Activated T-cell treated with anti-CD3 and anti-CD28 coated beads for 24 hours (primary cell): ENCODE measurements around the gene SKAP1.
"Not testable (repeated sequence)": the region's sequence is repeated elsewhere in the genome, so short reads cannot be mapped to it uniquely, and the experiment has no call there.

ENCODE experiments used
- DNase-seq: peaks from one replicate; pipeline ENCODE4 v3.0.0-alpha.2; 2020; ENCODE audit warnings: low read depth

Gene SKAP1

GRCh38 chr17:48282303-48282702 lies 147.7 kb downstream of the SKAP1 start:
- DNase-seq: no peak

GRCh38 chr17:48278760-48279491 lies 151.1 kb downstream of the SKAP1 start:
- DNase-seq: no peak

- no peak for DNase-seq
Observed at GRCh38 chr17:48276776-48277175, 153.2 kb downstream of the SKAP1 start.

DNA sequence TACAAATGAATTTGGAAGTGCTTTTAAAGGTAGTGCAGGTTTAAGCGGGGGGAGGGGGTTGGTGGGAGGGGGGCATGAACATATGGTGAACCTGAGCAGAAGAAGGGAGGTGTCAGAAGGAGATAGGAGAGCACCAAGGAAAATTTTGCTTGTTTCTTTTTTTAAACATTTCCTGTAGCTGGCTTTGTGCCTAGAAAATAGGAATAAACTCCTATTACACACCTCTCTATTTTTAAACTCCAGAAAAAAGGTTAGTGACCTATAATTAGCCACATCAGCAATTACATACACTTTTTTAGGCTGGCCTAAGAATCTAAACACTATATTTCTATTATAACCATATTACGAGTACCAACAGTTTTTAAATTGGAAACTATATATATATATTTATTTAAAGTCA lies 159.1 kb downstream of the SKAP1 start:
- no peak for DNase-seq

DNA sequence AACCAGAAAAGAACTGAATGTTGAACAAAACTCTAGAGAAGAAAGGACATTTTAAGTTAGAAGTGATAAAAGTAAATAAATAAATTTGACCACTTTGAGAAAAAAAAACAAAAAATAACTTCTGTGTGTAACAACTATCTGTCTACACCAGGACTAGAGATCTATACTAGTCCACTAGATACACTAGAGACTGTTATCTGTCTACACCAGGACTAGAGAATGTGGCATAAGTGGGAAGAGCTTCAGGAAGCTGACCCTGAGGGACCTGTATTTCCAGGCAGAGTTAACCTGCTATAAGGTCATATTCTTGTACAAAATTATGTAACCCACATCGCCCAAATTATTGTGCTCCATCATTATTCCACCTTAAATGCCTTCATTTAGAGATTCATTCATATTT lies 160.8 kb downstream of the SKAP1 start:
- DNase-seq: no peak

- DNase-seq: no peak
Observed at GRCh38 chr17:48263731-48264035, 166.3 kb downstream of the SKAP1 start.

GRCh38 chr17:48262982-48263730 lies 166.9 kb downstream of the SKAP1 start:
- no peak for DNase-seq

- no peak for DNase-seq
Observed at GRCh38 chr17:48261297-48261880, 168.6 kb downstream of the SKAP1 start.

- DNase-seq: no peak
Observed at GRCh38 chr17:48259694-48260291, 170.2 kb downstream of the SKAP1 start.

GRCh38 chr17:48258331-48258730 lies 171.7 kb downstream of the SKAP1 start:
- DNase-seq: no peak

DNA sequence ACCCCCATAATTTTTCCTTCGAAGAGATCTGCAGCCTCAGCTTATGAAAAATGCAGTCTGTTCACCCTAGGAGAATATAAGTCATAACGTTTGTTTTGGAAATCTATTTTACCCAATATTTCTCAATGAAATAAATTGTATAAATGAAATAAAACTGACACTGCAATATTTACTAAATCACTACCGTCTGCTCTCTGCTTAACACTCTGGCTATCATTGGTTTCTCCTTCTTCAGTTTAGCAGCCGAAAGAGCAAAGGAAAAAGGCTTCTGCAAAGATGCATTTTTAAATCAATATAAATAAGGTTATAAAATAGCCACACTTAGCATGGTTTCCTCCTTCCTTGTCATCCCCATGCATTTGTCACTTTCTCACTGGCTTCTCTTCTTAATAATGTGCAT lies 174.3 kb downstream of the SKAP1 start:
- no peak for DNase-seq

DNA sequence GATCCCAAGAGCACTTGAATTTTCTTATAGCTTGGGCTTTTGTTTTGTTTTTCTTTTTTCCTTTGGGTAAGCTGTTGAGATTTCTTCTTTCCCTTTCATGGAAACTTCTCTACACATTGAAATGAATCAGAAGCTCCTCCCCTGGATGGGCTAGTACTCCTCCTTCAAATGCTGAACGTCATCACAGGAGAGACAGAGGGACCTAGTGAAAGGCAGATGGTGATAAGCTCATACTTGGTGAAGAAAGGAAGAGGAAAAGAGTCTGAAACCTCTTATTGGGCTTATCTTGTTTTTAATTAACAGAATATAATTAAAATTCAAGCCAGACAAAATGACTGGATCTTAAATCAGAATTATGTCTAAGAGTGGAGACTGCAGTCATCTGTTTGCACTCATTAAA lies 175.1 kb downstream of the SKAP1 start:
- DNase-seq: no peak

DNA sequence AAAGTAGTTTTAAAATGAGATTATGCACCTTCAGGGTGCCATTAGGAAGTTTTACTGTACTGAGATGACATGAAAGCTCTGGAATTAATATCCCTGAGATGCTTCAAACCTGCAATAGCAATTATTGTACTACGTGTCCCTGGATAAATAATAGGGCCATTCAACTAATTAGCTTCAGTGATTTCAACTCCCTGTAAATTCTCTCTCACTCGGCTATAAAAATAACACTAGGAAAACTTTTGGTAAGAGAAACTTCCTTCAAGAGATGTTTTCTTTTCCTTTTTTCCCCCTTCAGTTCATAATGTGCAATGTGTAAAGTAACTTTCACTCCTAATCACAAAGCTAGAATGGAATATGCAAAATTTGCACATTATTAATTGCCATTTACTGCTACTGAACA lies 176.0 kb downstream of the SKAP1 start:
- no peak for DNase-seq

- no peak for DNase-seq
Observed at GRCh38 chr17:48251950-48252349, 178.1 kb downstream of the SKAP1 start.

- no peak for DNase-seq
Observed at GRCh38 chr17:48250949-48251348, 179.1 kb downstream of the SKAP1 start.

DNA sequence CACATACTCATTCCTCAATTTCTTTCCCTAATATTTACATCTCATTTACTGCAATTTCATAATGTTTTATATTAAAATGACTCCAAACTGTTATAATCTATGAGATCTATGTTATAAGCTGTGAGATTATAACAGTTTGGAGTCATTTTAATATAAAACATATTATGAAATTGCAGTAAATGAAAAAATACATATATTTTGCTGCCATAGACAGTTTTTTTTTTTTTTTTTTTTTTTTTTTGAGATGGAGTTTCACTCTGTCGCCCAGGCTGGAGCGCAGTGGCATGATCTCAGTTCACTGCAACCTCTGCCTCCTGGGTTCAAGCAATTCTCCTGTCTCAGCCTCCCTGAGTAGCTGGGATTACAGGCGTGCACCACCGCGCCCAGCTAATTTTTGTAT lies 180.0 kb downstream of the SKAP1 start:
- DNase-seq: not testable (repeated sequence)

DNA sequence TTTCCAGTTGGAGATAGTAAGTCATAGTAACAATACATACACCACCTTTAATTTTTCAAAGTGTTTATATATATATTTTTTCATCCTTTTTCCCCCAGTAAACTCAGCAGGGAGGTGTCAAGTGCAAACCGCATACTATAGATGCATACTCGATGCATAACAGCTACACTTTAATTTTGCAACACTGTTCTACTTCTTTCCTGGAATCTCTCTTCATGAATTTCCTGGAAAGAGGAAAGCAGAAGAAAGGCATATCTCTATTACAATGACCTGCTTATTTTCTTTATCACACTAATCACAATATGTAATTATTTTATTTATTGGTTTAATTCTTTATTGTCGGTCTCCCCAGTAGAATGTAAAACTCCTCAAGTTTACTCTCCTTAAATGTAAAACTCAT lies 182.4 kb downstream of the SKAP1 start:
- no peak for DNase-seq

GRCh38 chr17:48247038-48247437 lies 183.0 kb downstream of the SKAP1 start:
- DNase-seq: no peak

DNA sequence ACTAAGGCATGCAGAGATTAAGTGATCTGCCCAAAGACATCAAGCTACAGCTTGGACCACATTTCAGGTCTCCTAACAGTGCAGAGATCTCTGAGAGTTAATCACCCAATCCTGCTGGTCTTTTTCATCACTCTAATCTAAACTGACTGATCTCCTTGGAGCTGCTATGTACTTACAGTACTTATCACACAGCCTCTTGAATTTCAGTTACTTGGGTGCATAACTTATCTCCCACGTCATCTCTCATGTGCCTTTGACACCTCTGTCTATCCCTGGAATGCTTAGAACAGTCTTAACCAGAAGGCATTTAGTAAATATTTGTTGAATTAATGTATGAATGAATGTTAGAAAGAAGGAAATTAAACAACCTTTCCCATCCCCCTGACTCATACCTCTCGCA lies 183.4 kb downstream of the SKAP1 start:
- no peak for DNase-seq

- DNase-seq: not testable (repeated sequence)
Observed at GRCh38 chr17:48245465-48246033, 184.5 kb downstream of the SKAP1 start.

DNA sequence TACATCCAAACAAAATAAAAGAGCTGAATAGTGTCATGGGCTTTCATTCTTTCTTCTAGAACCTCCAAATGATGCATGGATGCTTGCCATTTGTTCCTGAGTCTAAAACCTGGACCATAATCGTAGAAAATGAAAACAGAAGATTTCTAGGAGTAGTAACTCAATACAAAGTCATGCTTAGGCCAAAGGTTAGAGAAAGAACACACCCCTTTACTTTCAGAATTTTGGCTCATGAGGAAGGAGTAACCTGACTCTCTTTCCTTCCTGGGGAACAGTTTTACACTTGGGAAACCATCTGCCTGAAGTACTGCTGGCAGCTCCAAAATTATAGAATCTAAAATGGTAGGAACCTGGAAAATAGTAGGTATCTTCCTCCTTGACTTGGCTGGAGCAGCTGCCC lies 185.2 kb downstream of the SKAP1 start:
- DNase-seq: no peak

DNA sequence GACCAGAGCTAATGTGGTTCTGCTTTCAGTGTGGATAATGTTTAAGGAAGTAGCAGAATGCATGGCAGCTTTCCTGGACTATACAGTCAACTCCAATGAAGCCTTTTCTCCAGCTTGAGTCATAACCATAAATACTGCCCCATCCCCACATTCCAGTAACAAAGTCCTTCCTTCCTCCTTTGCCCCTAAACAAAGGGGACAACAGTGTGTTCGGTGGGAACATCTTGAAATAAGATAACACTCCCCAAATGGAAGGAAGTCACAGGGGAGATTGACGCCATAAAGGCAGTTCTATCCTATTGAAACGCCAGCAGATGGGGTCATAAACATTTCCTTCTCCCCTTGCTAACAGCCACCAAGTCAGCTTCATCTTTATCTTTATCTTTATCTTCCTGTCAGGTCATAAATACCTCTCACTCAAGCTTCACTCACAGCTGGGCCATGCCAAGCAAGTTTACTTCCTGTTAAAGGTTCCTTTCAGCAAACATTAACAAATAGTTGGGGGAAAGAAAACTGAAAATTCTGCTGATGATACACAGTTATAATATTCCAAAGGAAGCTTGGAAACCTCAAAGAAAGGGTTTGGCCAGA lies 185.8 kb downstream of the SKAP1 start:
- no peak for DNase-seq
